22Rv1 (cell line): Measurements from ENCODE around the gene KRTAP25-1.

ENCODE experiments used
- H3K27ac ChIP-seq: fragments of 450-650 bp; 2 replicates; pipeline ENCODE4 v1.5.1; 2017
- ZFX ChIP-seq: fragments of 450-650 bp; IDR thresholded peaks from 2 replicates; pipeline ENCODE4 v1.6.1; 2017; ENCODE audit warnings: antibody characterized with exemption, borderline replicate concordance
- TF ChIP-seq, protein P1 (sequence below): fragments of 450-650 bp; IDR thresholded peaks from 2 replicates; pipeline ENCODE4 v1.5.1; 2017; ENCODE audit warnings: mild to moderate bottlenecking

KRTAP25-1 gene

DNA sequence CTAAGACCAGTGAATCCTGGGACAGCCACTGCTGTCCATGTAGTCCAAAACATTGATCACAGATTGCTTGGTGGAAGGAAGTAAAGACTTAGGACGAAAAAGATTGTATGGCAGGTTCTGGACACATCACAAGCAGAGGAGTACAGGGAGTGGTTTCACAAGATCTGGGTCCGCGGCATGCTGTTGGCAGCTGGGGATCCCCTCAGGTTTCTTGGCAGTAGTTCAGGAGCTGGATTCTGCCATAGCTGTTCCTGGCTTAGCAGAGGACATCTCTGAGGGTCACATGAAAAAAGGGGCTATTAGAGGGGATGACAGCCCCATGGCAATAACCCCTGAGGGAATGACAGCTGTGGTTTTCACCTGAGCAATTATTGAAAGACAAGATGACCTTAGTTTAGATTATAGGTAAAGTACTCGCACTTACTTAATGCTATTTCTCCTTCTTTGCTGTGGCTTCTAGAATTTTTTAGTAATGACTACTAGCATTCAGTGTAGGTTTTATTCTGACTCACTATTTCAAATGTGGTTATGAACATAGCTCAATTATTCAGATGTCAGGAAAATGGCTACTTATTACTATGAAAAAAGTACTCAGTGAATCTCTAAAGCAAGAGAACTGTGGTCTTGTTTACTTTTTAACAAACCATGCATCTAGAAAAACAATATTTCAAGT, 40.0 kb upstream of the KRTAP25-1 start:
- no peak for TF ChIP-seq ZFX
- TF ChIP-seq, protein P1, sequence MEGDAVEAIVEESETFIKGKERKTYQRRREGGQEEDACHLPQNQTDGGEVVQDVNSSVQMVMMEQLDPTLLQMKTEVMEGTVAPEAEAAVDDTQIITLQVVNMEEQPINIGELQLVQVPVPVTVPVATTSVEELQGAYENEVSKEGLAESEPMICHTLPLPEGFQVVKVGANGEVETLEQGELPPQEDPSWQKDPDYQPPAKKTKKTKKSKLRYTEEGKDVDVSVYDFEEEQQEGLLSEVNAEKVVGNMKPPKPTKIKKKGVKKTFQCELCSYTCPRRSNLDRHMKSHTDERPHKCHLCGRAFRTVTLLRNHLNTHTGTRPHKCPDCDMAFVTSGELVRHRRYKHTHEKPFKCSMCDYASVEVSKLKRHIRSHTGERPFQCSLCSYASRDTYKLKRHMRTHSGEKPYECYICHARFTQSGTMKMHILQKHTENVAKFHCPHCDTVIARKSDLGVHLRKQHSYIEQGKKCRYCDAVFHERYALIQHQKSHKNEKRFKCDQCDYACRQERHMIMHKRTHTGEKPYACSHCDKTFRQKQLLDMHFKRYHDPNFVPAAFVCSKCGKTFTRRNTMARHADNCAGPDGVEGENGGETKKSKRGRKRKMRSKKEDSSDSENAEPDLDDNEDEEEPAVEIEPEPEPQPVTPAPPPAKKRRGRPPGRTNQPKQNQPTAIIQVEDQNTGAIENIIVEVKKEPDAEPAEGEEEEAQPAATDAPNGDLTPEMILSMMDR, result no peak

DNA sequence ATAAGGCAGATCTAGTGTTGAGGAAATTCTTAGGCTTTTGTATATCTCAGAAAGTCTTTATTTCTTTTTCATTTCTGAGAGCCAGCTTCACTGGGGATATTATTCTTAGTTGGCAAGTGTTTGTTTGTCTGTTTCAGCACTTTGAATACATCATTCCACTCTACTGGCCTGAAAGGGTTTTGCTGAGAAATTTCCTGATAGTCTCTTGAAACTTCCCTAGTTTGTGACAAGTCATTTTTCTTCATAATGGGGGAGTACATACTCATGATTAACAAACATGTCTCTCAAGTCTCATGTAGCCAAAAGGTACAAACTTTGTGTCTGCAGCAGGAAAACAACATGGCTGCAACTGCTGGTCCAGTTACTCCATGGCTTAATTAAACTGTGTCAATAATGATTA, 37.1 kb upstream of the KRTAP25-1 start:
- TF ChIP-seq, protein P1, result no peak
- TF ChIP-seq ZFX, result no peak
- no peak overlapping the region for H3K27ac ChIP-seq

More for the DNA sequence above, 40.0 kb upstream of the KRTAP25-1 start:
- no peak overlapping the region for H3K27ac ChIP-seq

DNA sequence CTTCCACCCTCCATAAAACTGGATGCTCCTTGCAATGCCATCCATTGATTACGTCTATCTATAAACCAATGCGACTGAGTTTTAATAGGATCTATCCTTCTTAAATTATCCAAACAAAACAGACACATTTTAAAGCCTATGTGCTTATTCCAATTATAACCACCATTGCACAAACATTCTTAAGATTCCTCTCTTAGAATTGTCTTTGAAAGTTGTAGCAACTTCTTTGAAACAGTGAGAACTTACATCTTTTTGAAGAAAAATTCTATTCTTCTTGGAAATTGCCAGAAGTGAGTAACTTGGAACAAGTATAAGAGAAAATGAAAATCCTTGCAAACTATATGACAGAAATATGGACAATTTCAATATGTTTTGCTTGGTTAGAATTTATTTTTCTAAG, 30.9 kb upstream of the KRTAP25-1 start, which contains the start of gene KRTAP26-1:
TSS of gene KRTAP26-1 (minus strand) at position 101 of the 400 bp plus-strand sequence. CDS start 280 bp downstream, outside the sequence.
- H3K27ac ChIP-seq, result no peak within 1 kb of the TSS
- TF ChIP-seq, protein P1, result no peak
- TF ChIP-seq ZFX, result no peak

DNA sequence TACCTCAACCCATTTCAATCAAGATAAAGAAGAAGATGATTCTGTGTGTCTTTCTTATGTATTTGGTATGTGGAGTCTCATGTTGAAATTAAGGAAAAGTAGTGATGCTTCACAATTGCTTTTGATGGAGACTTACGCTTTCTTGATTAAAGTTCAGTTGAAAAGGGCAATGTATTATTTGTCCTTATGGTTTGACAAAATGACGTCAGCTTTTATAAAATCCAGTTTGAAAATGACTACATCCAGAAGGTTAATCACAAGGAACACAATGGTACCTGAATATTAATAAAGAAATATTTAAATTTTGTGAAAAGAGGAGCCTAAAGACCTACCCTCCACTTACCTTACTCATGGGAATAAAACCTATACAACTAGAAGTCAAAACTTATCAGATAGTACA, 26.4 kb upstream of the KRTAP25-1 start:
- TF ChIP-seq ZFX, result no peak
- TF ChIP-seq, protein P1, result no peak
- H3K27ac ChIP-seq, result no peak overlapping the region

DNA sequence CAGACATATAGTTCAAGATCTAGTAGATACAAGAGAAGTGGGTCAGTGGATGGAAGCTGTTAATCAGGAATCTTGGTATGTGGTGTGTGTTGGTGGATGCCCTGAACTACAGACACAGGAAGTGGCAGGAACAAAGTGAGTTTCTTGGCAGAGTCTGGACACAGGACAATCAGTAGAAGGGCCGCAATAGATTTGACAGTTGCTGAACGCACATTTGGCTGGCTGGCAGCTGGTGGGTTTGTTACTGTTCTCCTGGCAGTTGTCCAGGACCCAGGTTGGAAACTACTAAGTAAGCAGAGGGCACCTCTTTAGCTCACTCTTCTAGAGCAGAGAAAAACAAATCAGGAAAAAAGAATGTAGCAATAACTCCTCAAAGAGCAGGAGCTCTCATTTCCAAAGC, 17.6 kb upstream of the KRTAP25-1 start:
- H3K27ac ChIP-seq, result no peak overlapping the region
- TF ChIP-seq, protein P1, result no peak
- TF ChIP-seq ZFX, result no peak

DNA sequence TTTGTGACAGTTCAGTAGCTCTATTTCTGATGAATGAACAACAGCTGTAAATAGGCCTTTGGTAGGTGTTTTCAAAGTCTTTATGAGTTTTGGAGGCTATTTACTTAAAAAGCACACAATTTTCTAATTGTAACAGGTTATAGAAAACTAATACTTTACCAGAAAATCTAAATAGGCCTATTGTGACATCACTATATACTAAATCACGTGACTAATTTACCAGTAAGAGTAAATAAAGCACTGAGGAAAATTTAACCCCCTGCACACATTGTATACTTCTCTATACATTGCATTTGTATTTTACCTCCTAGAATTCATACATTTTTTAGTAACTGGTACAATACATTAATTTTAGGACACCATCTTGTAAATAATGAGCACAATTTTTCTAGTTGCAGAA, 15.8 kb upstream of the KRTAP25-1 start:
- no peak overlapping the region for H3K27ac ChIP-seq
- TF ChIP-seq, protein P1, result no peak
- no peak for TF ChIP-seq ZFX

DNA sequence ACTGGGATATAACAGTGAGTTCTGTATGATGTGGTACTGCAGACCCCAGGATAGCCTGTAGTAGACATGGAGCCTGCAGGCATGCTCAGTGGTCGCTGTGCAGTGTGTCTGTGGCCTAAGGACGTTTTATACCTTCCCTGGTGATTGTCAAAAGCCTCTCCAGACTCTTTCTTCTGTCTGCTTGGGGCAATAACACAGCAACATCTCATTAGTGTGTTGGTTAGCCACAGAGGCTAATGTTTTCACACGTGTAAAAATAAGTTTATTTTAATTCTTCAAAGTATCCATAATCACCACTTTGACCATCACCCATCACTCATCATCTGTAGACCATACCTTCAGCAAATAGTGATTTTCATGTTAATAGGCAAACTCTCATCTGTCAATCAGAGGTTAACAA, 6.5 kb downstream of the KRTAP25-1 start, which contains the start of gene KRTAP24-1:
TSS of gene KRTAP24-1 (minus strand) at position 101 of the 400 bp plus-strand sequence. CDS start at position 83, 18 bp downstream.
- TF ChIP-seq ZFX, result no peak
- TF ChIP-seq, protein P1, result no peak

More for the DNA sequence above, 6.5 kb downstream of the KRTAP25-1 start, which contains the start of gene KRTAP24-1:
- no peak within 1 kb of the TSS for H3K27ac ChIP-seq
